Chondrocyte (in vitro differentiated cells): ENCODE results near the gene SMAP1. TPM values are rescaled to one million over a fixed set of nuclear protein-coding genes. Genes with fewer than 3 reads are reported as not detected.

Source experiments
- DNase-seq: peaks from one replicate; pipeline ENCODE4 v3.0.0; 2021; ENCODE audit warnings: mixed read lengths, low spot score
- H3K27ac Mint-ChIP-seq: one replicate; pipeline ENCODE4 v1.8.0; 2021; ENCODE audit warnings: mild to moderate bottlenecking, moderate library complexity, mixed read lengths; ENCODE audit not compliant: unreplicated experiment
- H3K27me3 Mint-ChIP-seq: 2 replicates; pipeline ENCODE4 v1.8.0; 2021; ENCODE audit warnings: low read depth, mixed read lengths
- H3K36me3 Mint-ChIP-seq: 2 replicates; pipeline ENCODE4 v1.8.0; 2021; ENCODE audit warnings: low read depth, mixed read lengths
- H3K4me1 Mint-ChIP-seq: 2 replicates; pipeline ENCODE4 v1.8.0; 2021; ENCODE audit warnings: low read depth, mild to moderate bottlenecking, mixed read lengths
- H3K4me3 Mint-ChIP-seq: one replicate; pipeline ENCODE4 v1.8.0; 2021; ENCODE audit warnings: mild to moderate bottlenecking, moderate library complexity, mixed read lengths; ENCODE audit not compliant: unreplicated experiment
- H3K9me3 Mint-ChIP-seq: 2 replicates; pipeline ENCODE4 v1.8.0; 2021; ENCODE audit warnings: low read depth, mixed read lengths
- total RNA-seq: library from RNA; stranded (reverse); gene quantifications from 3 replicates; pipeline ENCODE4 v1.2.1, GENCODE V29; 2021
- TF ChIP-seq, protein P1 (sequence below): fragments of 200-600 bp; sonication (generic); IDR thresholded peaks from 2 replicates; pipeline ENCODE4 v1.5.0; 2021; ENCODE audit warnings: antibody characterized with exemption, mild to moderate bottlenecking, moderate library complexity

Gene SMAP1
- total RNA-seq, 1 donor from 2014 or later = 27.2 TPM

DNA sequence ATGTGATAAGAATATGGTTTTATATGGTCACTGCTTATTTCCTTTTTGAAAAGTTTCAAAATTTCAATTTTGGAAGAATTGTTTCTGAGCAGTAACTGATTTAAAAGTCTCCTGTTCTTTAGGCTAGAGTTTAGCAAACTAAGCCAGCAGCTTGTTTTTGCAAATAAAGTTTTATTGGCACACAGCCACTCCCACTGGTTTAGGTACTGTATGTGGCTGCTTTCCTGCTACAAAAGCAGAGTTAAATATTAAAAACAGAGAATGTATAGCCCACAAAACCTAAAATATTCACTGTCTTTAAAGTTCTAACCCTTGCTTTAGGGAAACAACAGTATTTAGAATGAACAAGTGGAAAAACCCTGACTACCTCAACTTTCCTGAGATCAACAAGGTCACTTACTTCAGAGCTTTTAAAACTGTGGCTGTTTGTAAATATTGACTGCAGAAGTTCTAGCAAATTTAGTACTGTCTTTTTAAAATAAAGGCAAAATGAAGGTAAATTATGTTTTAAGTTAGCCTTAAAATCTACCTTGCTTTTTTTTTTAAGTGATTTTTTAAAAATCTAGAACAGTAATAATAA lies 185.1 kb downstream of the SMAP1 start:
- TF ChIP-seq, protein P1, sequence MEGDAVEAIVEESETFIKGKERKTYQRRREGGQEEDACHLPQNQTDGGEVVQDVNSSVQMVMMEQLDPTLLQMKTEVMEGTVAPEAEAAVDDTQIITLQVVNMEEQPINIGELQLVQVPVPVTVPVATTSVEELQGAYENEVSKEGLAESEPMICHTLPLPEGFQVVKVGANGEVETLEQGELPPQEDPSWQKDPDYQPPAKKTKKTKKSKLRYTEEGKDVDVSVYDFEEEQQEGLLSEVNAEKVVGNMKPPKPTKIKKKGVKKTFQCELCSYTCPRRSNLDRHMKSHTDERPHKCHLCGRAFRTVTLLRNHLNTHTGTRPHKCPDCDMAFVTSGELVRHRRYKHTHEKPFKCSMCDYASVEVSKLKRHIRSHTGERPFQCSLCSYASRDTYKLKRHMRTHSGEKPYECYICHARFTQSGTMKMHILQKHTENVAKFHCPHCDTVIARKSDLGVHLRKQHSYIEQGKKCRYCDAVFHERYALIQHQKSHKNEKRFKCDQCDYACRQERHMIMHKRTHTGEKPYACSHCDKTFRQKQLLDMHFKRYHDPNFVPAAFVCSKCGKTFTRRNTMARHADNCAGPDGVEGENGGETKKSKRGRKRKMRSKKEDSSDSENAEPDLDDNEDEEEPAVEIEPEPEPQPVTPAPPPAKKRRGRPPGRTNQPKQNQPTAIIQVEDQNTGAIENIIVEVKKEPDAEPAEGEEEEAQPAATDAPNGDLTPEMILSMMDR = no peak
- no peaks in the 10 kb centered on the region for H3K4me1 Mint-ChIP-seq

DNA sequence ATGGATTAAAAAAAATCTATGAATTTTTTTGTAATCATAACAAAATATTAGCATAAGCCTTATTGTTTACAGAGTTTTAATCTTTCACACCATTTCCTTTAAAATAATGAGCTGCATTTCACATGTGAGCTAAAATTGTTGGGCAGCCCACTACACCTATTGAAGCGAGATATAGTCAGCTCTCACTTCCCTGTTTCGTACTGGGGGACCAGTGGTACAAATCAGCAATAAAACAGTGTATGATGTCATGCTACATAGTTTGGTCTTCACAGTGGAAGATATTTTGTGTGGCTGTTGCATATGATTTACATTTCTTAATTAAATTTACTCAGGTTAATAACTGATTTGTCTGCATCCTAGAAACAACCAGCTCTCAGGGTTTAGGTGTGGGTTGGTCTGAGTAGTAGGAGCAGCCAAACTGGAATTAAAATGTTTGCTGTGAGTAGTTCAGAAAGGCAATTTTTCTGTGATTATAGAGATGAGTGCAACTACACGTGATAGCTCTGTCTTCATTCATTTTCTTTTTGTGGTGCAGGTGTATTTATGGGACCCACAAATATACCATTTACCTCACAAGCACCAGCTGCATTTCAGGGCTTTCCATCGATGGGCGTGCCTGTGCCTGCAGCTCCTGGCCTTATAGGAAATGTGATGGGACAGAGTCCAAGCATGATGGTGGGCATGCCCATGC lies 189.8 kb downstream of the SMAP1 start:
- TF ChIP-seq, protein P1 = no peak
- Mint-ChIP-seq H3K27me3 (no peaks in the 10 kb centered on the region), H3K4me3 (no peak overlapping the region), H3K27ac (no peak overlapping the region), H3K9me3 (no peaks in the 10 kb centered on the region), H3K36me3 (peaks cover 7% of the 10 kb centered on the region), H3K4me1 (no peaks in the 10 kb centered on the region)
- no peak for DNase-seq

More for the DNA sequence above, 185.1 kb downstream of the SMAP1 start:
- no peak for DNase-seq
- Mint-ChIP-seq H3K27ac (no peak overlapping the region), H3K4me3 (no peak overlapping the region), H3K9me3 (no peaks in the 10 kb centered on the region), H3K27me3 (no peaks in the 10 kb centered on the region), H3K36me3 (no peaks in the 10 kb centered on the region)

DNA sequence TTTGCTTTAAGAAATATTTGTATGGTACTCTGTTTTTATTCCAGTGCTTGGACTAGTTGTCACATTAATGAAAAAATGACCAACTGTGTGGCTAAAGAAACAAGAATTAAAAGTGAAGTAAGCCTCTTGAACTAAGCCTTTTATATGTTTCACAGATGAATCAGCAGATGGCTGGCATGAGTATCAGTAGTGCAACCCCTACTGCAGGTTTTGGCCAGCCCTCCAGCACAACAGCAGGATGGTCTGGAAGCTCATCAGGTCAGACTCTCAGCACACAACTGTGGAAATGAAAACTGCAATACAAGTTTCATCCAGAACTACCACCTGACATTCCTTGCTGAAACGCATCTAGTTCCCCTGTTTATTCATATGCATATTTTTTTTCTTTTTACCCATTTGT lies 192.4 kb downstream of the SMAP1 start:
- H3K27me3 Mint-ChIP-seq = no peaks in the 10 kb centered on the region
- TF ChIP-seq, protein P1 = no peak
- DNase-seq = no peak
- no peak overlapping the region for H3K27ac Mint-ChIP-seq
- H3K4me3 Mint-ChIP-seq = no peak overlapping the region
- H3K9me3 Mint-ChIP-seq = no peaks in the 10 kb centered on the region
- peaks cover 7% of the 10 kb centered on the region for H3K36me3 Mint-ChIP-seq
- H3K4me1 Mint-ChIP-seq = no peaks in the 10 kb centered on the region

DNA sequence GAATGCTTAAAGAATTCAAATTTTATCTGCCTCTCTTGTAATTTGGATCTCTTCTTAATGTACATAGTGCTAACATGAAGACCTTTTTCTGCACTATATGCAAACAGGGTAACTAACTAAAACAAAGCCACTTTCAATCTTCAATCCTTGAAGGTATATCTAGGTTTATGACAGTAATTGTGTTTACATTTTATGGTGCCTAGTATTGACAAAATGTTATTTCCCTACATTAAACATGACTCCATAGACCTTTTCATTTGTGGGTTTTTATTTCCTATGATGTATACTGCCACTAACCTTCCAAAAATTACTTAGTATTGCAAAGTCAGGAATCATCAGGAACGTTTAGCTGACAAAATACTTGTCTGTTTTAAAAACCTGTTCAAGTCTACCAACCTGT lies 193.2 kb downstream of the SMAP1 start:
- H3K4me3 Mint-ChIP-seq = no peak overlapping the region
- no peaks in the 10 kb centered on the region for H3K4me1 Mint-ChIP-seq
- no peaks in the 10 kb centered on the region for H3K27me3 Mint-ChIP-seq
- no peaks in the 10 kb centered on the region for H3K9me3 Mint-ChIP-seq
- DNase-seq = no peak
- TF ChIP-seq, protein P1 = no peak
- H3K27ac Mint-ChIP-seq = no peak overlapping the region
- H3K36me3 Mint-ChIP-seq = peaks cover 7% of the 10 kb centered on the region

DNA sequence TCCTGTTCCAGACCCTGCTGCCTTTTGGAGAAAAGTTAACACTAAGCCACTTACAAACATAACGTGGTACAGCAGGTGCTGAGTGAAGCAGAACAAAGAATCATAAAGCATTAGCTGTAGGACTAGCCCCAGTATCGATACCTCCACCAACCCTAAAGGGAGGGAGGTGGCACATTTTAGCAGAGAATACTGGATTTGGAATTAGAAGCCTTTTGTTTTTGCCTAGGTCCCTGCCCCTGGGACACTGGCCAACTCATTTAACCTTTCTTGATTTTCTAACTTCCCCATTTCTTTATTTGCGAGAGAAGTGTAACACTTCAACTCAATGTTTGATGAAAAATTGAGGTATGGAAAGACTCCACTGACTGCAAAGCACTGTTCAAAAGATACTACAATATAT lies 195.7 kb downstream of the SMAP1 start:
- Mint-ChIP-seq H3K4me3 (no peak overlapping the region), H3K9me3 (peaks cover 4% of the 10 kb centered on the region), H3K27ac (no peak overlapping the region), H3K36me3 (peaks cover 7% of the 10 kb centered on the region), H3K27me3 (no peaks in the 10 kb centered on the region), H3K4me1 (no peaks in the 10 kb centered on the region)
- TF ChIP-seq, protein P1 = no peak
- DNase-seq = no peak
